Calu3 (cell line): ENCODE results near the gene PLG. TPM values are rescaled to one million over a fixed set of nuclear protein-coding genes. Genes with fewer than 3 reads are reported as not detected.

Source experiments
- BruUV-seq: library from RNA; stranded (reverse); fragments of 400-500 nt; replicated peaks from 2 replicates; lab custom pipeline; 2021; lab: Mats Ljungman, UMichigan
- CTCF ChIA-PET: fragments of 300-600 bp; sonication (Branson Sonifier 250); formaldehyde crosslinking; loops from one replicate; lab custom pipeline; 2022; ENCODE audit warnings: antibody characterized with exemption; lab: Charles Lee
- DNase-seq: peaks from one replicate; pipeline ENCODE4 v3.0.0; 2022
- H3K27ac Mint-ChIP-seq: one replicate; pipeline ENCODE4 v1.8.0; 2022; ENCODE audit warnings: mixed read lengths; ENCODE audit not compliant: unreplicated experiment
- H3K27me3 Mint-ChIP-seq: one replicate; pipeline ENCODE4 v1.8.0; 2022; ENCODE audit warnings: mixed read lengths; ENCODE audit not compliant: unreplicated experiment
- H3K36me3 Mint-ChIP-seq: one replicate; pipeline ENCODE4 v1.8.0; 2022; ENCODE audit warnings: mild to moderate bottlenecking, moderate library complexity, mixed read lengths; ENCODE audit not compliant: insufficient read depth, unreplicated experiment
- H3K4me1 Mint-ChIP-seq: one replicate; pipeline ENCODE4 v1.8.0; 2022; ENCODE audit warnings: mild to moderate bottlenecking, low read depth, mixed read lengths; ENCODE audit not compliant: unreplicated experiment
- H3K4me3 Mint-ChIP-seq: one replicate; pipeline ENCODE4 v1.8.0; 2022; ENCODE audit warnings: mild to moderate bottlenecking, low read depth, moderate library complexity, mixed read lengths; ENCODE audit not compliant: unreplicated experiment
- H3K9me3 Mint-ChIP-seq: one replicate; pipeline ENCODE4 v1.8.0; 2022; ENCODE audit warnings: low read depth, mixed read lengths; ENCODE audit not compliant: unreplicated experiment
- intact Hi-C: fragments of 100-400 bp; cut with micrococcal nuclease; formaldehyde crosslinking; loops from one replicate; pipeline ENCODE4 v1.10.0; 2022; ENCODE audit not compliant: unreplicated experiment
- total RNA-seq: library from RNA; stranded (reverse); gene quantifications from 2 replicates; pipeline ENCODE4 v1.2.3, GENCODE V29; 2022
- TF ChIP-seq, protein P1 (sequence below): fragments of 200-600 bp; IDR thresholded peaks from one replicate; pipeline ENCODE4 v1.8.0; 2022; ENCODE audit warnings: antibody characterized with exemption; ENCODE audit not compliant: unreplicated experiment

PLG gene
- total RNA-seq, 1 experiment from 2014 or later = not detected

DNA sequence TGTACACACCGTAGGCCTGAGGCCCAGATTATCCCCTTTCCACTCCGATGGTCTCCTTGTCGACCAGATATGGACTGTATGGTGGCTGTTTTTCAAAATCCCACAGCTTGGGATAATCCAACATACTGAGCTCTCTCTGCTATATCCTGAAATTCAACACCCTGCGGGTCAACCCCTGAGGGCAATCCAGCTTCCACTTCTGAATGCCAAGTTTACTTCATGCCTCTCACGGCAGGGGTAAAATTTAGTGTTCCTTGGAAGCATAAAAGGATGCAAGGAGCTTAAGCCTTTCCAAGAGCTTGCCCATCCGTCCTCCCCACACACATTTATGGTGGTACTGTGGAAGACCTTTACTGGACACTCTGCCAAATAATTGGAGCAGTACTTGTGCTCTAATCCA lies 90.7 kb downstream of the PLG start:
- Mint-ChIP-seq H3K9me3 (peaks cover 4% of the 10 kb centered on the region), H3K36me3 (peaks cover 10% of the 10 kb centered on the region), H3K27me3 (no peaks in the 10 kb centered on the region), H3K27ac (peak overlapping the region; percentile 83), H3K4me3 (peak overlapping the region; percentile 20), H3K4me1 (peaks cover 48% of the 10 kb centered on the region)
- no TSS peak for BruUV-seq
- DNase-seq = peak; percentile 13
- intact Hi-C loops = loop anchor here (5.0 kb wide), 2 partner anchors 125 to 200 kb away; partner anchors contain the start of gene MAP3K4
- TF ChIP-seq, protein P1, sequence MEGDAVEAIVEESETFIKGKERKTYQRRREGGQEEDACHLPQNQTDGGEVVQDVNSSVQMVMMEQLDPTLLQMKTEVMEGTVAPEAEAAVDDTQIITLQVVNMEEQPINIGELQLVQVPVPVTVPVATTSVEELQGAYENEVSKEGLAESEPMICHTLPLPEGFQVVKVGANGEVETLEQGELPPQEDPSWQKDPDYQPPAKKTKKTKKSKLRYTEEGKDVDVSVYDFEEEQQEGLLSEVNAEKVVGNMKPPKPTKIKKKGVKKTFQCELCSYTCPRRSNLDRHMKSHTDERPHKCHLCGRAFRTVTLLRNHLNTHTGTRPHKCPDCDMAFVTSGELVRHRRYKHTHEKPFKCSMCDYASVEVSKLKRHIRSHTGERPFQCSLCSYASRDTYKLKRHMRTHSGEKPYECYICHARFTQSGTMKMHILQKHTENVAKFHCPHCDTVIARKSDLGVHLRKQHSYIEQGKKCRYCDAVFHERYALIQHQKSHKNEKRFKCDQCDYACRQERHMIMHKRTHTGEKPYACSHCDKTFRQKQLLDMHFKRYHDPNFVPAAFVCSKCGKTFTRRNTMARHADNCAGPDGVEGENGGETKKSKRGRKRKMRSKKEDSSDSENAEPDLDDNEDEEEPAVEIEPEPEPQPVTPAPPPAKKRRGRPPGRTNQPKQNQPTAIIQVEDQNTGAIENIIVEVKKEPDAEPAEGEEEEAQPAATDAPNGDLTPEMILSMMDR = no peak
- CTCF ChIA-PET = interaction anchor here (1.4 to 2.1 kb wide), 2 partner anchors 10 to 17 kb away, joined by 7 to 11 read pairs; no protein-coding TSS in a partner anchor

DNA sequence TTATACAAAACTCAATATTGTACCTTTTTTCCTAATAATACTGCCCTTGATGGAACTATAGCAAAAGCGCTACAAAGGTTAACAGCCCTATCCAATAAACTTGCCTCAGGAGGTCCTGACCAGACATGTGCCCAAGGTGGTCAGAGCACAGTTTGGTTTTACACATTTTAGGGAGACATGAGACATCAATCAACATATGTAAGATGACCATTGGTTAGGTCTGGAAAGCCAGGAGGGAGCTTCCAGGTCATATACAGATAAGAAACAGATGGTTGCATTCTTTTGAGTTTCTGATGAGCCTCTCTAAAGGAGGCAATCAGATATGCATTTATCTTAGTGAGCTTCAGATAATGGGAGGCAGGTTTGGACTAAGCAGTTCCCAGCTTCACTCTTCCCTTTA lies 91.6 kb downstream of the PLG start:
- peaks cover 10% of the 10 kb centered on the region for H3K36me3 Mint-ChIP-seq
- peaks cover 4% of the 10 kb centered on the region for H3K9me3 Mint-ChIP-seq
- CTCF ChIA-PET = interaction anchor here (1.3 kb wide), 1 partner anchor 12 kb away, joined by 3 read pairs; no protein-coding TSS in a partner anchor
- H3K4me1 Mint-ChIP-seq = peaks cover 39% of the 10 kb centered on the region
- H3K27ac Mint-ChIP-seq = no peak overlapping the region
- intact Hi-C loops = loop anchor here (5.0 kb wide), 2 partner anchors 124 to 199 kb away; partner anchors contain the start of gene MAP3K4
- DNase-seq = no peak
- TF ChIP-seq, protein P1 = no peak
- no peak overlapping the region for H3K4me3 Mint-ChIP-seq
- no TSS peak for BruUV-seq
- H3K27me3 Mint-ChIP-seq = no peaks in the 10 kb centered on the region

DNA sequence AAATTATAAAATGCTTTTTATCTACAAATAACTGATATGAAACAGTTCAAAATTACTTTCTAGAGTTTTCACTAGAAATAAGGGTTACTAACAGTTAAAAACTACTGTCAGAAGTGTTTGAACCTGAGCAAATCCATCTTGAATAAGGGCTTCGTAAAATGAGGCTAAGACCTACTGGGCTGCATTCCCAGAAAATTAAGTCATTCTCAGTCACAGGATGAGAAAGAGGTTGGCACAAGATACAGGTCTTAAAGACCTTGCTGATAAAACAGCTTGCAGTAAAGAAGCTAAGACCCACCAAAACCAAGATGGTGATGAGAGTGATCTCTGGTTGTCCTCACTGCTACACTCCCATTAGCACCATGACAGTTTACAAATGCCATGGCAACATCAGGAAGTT lies 93.7 kb downstream of the PLG start:
- no peaks in the 10 kb centered on the region for H3K27me3 Mint-ChIP-seq
- DNase-seq = no peak
- CTCF ChIA-PET = no interaction called here
- TF ChIP-seq, protein P1 = no peak
- peaks cover 4% of the 10 kb centered on the region for H3K9me3 Mint-ChIP-seq
- H3K4me1 Mint-ChIP-seq = peaks cover 28% of the 10 kb centered on the region
- H3K27ac Mint-ChIP-seq = no peak overlapping the region
- BruUV-seq = no TSS peak
- H3K36me3 Mint-ChIP-seq = peaks cover under 1% of the 10 kb centered on the region
- no peak overlapping the region for H3K4me3 Mint-ChIP-seq
- intact Hi-C loops = no loop called here

DNA sequence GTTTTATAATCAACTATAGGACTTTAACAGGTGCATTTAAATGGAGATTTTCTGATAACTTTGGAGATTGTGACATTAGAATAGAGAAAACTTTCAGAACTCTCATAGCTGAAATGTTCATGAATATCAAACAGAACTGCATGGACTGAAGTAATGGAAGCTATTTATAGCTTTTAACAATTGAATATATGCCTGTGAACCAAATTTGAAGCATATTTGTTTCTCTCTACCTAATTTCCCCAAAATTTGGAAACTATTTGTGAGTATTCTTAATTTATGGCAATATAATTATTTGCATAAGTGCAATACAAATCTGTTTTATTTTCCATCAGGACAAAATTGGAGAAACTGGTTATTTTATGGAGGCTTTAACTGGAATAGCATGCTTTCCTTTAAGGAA lies 96.6 kb downstream of the PLG start:
- H3K36me3 Mint-ChIP-seq = no peaks in the 10 kb centered on the region
- H3K4me3 Mint-ChIP-seq = no peak overlapping the region
- no peak for DNase-seq
- peaks cover 9% of the 10 kb centered on the region for H3K4me1 Mint-ChIP-seq
- CTCF ChIA-PET = no interaction called here
- intact Hi-C loops = no loop called here
- H3K9me3 Mint-ChIP-seq = peaks cover 4% of the 10 kb centered on the region
- TF ChIP-seq, protein P1 = no peak
- no peak overlapping the region for H3K27ac Mint-ChIP-seq
- no TSS peak for BruUV-seq
- H3K27me3 Mint-ChIP-seq = no peaks in the 10 kb centered on the region
